Neural cell (in vitro differentiated cells): ENCODE data around the gene ROR2. TPM values are rescaled to one million over a fixed set of nuclear protein-coding genes. Genes with fewer than 3 reads are reported as not detected.

ENCODE experiments used
- H2AFZ ChIP-seq: fragments of 200-600, 300-800 bp; sonication (generic), shearing (Covaris generic); 2 replicates; pipeline ENCODE4 v1.6.0; 2014; ENCODE audit warnings: low read depth, mild to moderate bottlenecking, antibody characterized with exemption, low read length, moderate library complexity
- H3F3A ChIP-seq: fragments of 200-600 bp; shearing (Covaris generic); 2 replicates; pipeline ENCODE4 v1.6.1; 2016; ENCODE audit warnings: mild to moderate bottlenecking, moderate library complexity, mixed read lengths, antibody characterized with exemption, low read length; ENCODE audit not compliant: insufficient read depth, poor library complexity, severe bottlenecking
- H3K27ac ChIP-seq: fragments of 200-600, 300-800 bp; sonication (generic), shearing (Covaris generic); 2 replicates; pipeline ENCODE4 v1.5.1; 2014; ENCODE audit warnings: mild to moderate bottlenecking, low read length, moderate library complexity
- H3K27me3 ChIP-seq: fragments of 300-800, 200-600 bp; sonication (generic), shearing (Covaris generic); 2 replicates; pipeline ENCODE4 v1.6.0; 2014; ENCODE audit warnings: mild to moderate bottlenecking, low read depth, low read length, moderate library complexity; ENCODE audit not compliant: insufficient read depth
- H3K36me3 ChIP-seq: fragments of 300-800, 200-600 bp; sonication (generic), shearing (Covaris generic); 2 replicates; pipeline ENCODE4 v1.5.1; 2014; ENCODE audit warnings: mild to moderate bottlenecking, antibody characterized with exemption, low read length, moderate library complexity; ENCODE audit not compliant: insufficient read depth
- H3K4me2 ChIP-seq: fragments of 300-800, 200-600 bp; sonication (generic), shearing (Covaris generic); 2 replicates; pipeline ENCODE4 v1.6.0; 2014; ENCODE audit warnings: mild to moderate bottlenecking, low read length
- H3K4me3 ChIP-seq: fragments of 300-800, 200-600 bp; sonication (generic), shearing (Covaris generic); 2 replicates; pipeline ENCODE4 v1.5.1; 2014; ENCODE audit warnings: mild to moderate bottlenecking, low read length, moderate library complexity
- H3K79me2 ChIP-seq: fragments of 200-600 bp; shearing (Covaris generic); replicated peaks from 2 replicates; pipeline ENCODE4 v1.6.0; 2014; ENCODE audit warnings: mild to moderate bottlenecking, low read length, moderate library complexity; ENCODE audit not compliant: insufficient read depth
- H3K9ac ChIP-seq: fragments of 300-800, 200-600 bp; sonication (generic), shearing (Covaris generic); 2 replicates; pipeline ENCODE4 v1.6.1; 2016; ENCODE audit warnings: mild to moderate bottlenecking, low read length, mixed read lengths
- H3K9me2 ChIP-seq: fragments of 200-600 bp; shearing (Covaris generic); 2 replicates; pipeline ENCODE4 v1.6.1; 2016; ENCODE audit warnings: mild to moderate bottlenecking, low read length, mixed read lengths; ENCODE audit not compliant: insufficient read depth
- H3K9me3 ChIP-seq: fragments of 200-600, 300-800 bp; sonication (generic), shearing (Covaris generic); 2 replicates; pipeline ENCODE4 v1.6.1; 2016; ENCODE audit warnings: mild to moderate bottlenecking, mixed run types, low read length, moderate library complexity, mixed read lengths
- H4K20me1 ChIP-seq: fragments of 200-600 bp; shearing (Covaris generic); 2 replicates; pipeline ENCODE4 v1.6.1; 2016; ENCODE audit warnings: mild to moderate bottlenecking, mixed run types; ENCODE audit not compliant: insufficient read depth
- EP300 ChIP-seq: fragments of 450-650 bp; conservative IDR thresholded peaks from 2 replicates; pipeline ENCODE4 v1.6.1; 2014; ENCODE audit warnings: antibody characterized with exemption, mild to moderate bottlenecking, moderate library complexity; ENCODE audit not compliant: poor library complexity, severe bottlenecking
- EZH2 ChIP-seq: fragments of 200-600, 300-800 bp; shearing (Covaris generic), sonication (generic); IDR thresholded peaks from 2 replicates; pipeline ENCODE4 v1.6.1; 2014; ENCODE audit warnings: antibody characterized with exemption, low read length, borderline replicate concordance, mild to moderate bottlenecking; ENCODE audit not compliant: insufficient read depth, poor library complexity, severe bottlenecking
- MXI1 ChIP-seq: fragments of 450-650 bp; conservative IDR thresholded peaks from 2 replicates; pipeline ENCODE4 v1.6.1; 2014; ENCODE audit warnings: antibody characterized with exemption, mild to moderate bottlenecking; ENCODE audit not compliant: poor library complexity, severe bottlenecking
- POLR2AphosphoS5 ChIP-seq: IDR thresholded peaks from 2 replicates; pipeline ENCODE4 v1.6.1; 2012
- RAD21 ChIP-seq: fragments of 450-650 bp; conservative IDR thresholded peaks from 2 replicates; pipeline ENCODE4 v1.6.1; 2014; ENCODE audit warnings: antibody characterized with exemption, mild to moderate bottlenecking, moderate library complexity
- SMC3 ChIP-seq: fragments of 450-650 bp; conservative IDR thresholded peaks from 2 replicates; pipeline ENCODE4 v1.6.1; 2014; ENCODE audit warnings: antibody characterized with exemption, mild to moderate bottlenecking, moderate library complexity; ENCODE audit not compliant: poor library complexity
- polyA plus RNA-seq: library from polyadenylated mRNA; depleted of rRNA; stranded (reverse); fragments of >200 nt; gene quantifications from 2 replicates; pipeline ENCODE4 v1.2.3, GENCODE V29; 2014
- TF ChIP-seq, protein P1 (sequence below): IDR thresholded peaks from 2 replicates; pipeline ENCODE4 v1.6.1; 2012; ENCODE audit warnings: borderline replicate concordance
- TF ChIP-seq, protein P2 (sequence below): fragments of 450-650 bp; IDR thresholded peaks from 2 replicates; pipeline ENCODE4 v1.5.1; 2014; ENCODE audit warnings: antibody characterized with exemption, mild to moderate bottlenecking, moderate library complexity; ENCODE audit not compliant: poor library complexity, severe bottlenecking

Gene ROR2
- polyA plus RNA-seq, 1 donor from 2014 or later, result 0.33 TPM

DNA sequence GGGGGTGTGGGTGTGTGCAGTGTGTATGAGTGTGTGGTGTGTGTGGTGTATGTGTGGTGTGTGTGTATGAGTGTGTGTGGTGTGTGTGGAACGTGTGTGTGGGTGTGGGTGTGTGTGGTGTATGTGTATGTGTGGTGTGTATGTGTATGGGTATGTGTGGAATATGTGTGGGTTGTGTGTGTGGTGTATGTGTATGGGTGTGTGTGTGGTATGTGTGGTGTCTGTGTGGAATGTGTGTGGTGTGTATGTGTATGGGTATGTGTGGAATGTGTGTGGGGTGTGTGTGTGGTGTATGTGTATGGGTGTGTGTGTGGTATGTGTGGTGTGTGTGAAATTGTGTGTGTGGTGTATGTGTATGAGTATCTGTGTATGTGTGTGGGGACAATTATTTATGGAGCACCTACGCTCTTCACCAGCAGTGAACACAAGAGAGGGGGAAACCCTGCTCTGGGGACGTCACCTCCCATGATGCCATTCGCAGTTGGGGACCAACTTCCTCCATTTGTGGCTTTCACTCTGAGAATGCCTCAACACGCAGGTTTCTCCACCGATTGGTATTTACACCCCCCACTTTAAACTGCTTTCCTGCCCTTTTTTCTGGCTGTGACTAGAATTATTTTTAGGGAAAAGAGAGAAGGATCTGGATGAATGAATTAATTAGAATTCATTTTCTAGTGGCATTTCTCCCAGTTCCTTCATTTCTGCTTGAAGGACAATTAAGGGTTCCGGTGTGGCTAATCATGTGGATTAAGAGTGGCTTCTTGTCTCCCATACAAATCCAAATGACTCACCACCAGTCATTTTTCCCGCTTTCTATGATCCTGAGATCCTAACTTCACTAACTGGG, 238.1 kb downstream of the ROR2 start:
- no peak overlapping the region for H3K9ac ChIP-seq
- H3K27ac ChIP-seq, result no peak overlapping the region
- H3K4me3 ChIP-seq, result no peak overlapping the region
- no peaks in the 10 kb centered on the region for H3K9me3 ChIP-seq
- H3K4me2 ChIP-seq, result no peak overlapping the region
- no peaks in the 10 kb centered on the region for H3K79me2 ChIP-seq
- H3K36me3 ChIP-seq, result no peaks in the 10 kb centered on the region
- H3K27me3 ChIP-seq, result no peaks in the 10 kb centered on the region
- H2AFZ ChIP-seq, result no peak overlapping the region
- no peaks in the 10 kb centered on the region for H4K20me1 ChIP-seq
- H3F3A ChIP-seq, result no peaks in the 10 kb centered on the region
- TF ChIP-seq, protein P1, sequence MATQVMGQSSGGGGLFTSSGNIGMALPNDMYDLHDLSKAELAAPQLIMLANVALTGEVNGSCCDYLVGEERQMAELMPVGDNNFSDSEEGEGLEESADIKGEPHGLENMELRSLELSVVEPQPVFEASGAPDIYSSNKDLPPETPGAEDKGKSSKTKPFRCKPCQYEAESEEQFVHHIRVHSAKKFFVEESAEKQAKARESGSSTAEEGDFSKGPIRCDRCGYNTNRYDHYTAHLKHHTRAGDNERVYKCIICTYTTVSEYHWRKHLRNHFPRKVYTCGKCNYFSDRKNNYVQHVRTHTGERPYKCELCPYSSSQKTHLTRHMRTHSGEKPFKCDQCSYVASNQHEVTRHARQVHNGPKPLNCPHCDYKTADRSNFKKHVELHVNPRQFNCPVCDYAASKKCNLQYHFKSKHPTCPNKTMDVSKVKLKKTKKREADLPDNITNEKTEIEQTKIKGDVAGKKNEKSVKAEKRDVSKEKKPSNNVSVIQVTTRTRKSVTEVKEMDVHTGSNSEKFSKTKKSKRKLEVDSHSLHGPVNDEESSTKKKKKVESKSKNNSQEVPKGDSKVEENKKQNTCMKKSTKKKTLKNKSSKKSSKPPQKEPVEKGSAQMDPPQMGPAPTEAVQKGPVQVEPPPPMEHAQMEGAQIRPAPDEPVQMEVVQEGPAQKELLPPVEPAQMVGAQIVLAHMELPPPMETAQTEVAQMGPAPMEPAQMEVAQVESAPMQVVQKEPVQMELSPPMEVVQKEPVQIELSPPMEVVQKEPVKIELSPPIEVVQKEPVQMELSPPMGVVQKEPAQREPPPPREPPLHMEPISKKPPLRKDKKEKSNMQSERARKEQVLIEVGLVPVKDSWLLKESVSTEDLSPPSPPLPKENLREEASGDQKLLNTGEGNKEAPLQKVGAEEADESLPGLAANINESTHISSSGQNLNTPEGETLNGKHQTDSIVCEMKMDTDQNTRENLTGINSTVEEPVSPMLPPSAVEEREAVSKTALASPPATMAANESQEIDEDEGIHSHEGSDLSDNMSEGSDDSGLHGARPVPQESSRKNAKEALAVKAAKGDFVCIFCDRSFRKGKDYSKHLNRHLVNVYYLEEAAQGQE, result no peak
- no peak for TF ChIP-seq MXI1
- TF ChIP-seq EP300, result no peak
- TF ChIP-seq, protein P2, sequence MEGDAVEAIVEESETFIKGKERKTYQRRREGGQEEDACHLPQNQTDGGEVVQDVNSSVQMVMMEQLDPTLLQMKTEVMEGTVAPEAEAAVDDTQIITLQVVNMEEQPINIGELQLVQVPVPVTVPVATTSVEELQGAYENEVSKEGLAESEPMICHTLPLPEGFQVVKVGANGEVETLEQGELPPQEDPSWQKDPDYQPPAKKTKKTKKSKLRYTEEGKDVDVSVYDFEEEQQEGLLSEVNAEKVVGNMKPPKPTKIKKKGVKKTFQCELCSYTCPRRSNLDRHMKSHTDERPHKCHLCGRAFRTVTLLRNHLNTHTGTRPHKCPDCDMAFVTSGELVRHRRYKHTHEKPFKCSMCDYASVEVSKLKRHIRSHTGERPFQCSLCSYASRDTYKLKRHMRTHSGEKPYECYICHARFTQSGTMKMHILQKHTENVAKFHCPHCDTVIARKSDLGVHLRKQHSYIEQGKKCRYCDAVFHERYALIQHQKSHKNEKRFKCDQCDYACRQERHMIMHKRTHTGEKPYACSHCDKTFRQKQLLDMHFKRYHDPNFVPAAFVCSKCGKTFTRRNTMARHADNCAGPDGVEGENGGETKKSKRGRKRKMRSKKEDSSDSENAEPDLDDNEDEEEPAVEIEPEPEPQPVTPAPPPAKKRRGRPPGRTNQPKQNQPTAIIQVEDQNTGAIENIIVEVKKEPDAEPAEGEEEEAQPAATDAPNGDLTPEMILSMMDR, result no peak
- TF ChIP-seq RAD21, result no peak
- no peak for TF ChIP-seq SMC3
- no peak for TF ChIP-seq POLR2AphosphoS5
- no peaks in the 10 kb centered on the region for H3K9me2 ChIP-seq

DNA sequence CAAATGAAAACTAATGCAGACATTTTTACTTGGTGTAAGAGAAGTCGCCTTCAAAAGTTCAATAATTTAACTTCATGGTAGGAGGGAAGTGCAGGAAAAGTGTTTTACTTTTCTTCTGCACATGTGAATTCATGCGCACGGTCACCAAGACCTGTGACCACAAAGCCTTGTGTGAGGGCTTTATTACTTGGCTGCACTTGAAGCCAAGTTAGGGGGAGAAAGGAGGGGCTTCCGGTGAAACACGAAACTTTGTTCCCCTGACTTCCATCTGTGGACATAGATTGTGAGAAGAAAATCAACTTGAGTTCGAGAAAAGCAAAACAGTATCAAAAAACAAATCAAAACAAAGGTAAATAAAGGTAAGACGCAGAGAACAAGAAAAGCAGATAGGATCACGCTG, 239.9 kb downstream of the ROR2 start:
- H3K36me3 ChIP-seq, result no peaks in the 10 kb centered on the region
- H3K27me3 ChIP-seq, result no peaks in the 10 kb centered on the region
- H4K20me1 ChIP-seq, result no peaks in the 10 kb centered on the region
- H3F3A ChIP-seq, result no peaks in the 10 kb centered on the region
- no peaks in the 10 kb centered on the region for H3K79me2 ChIP-seq
- H3K4me2 ChIP-seq, result no peak overlapping the region
- no peak overlapping the region for H3K4me3 ChIP-seq
- TF ChIP-seq RAD21 (no peak), EZH2 (no peak)
- TF ChIP-seq, protein P1, result no peak
- no peak overlapping the region for H3K9ac ChIP-seq
- no peak overlapping the region for H2AFZ ChIP-seq
- no peaks in the 10 kb centered on the region for H3K9me2 ChIP-seq
- no peak overlapping the region for H3K27ac ChIP-seq
- peaks cover 8% of the 10 kb centered on the region for H3K9me3 ChIP-seq
